Cerebellar cortex (tissue), 1 donor: Measurements from ENCODE around the gene LDLRAD3.
"Not testable (repeated sequence)": the region's sequence is repeated elsewhere in the genome, so short reads cannot be mapped to it uniquely, and the experiment has no call there.

Source experiments
- DNase-seq: peaks from one replicate; pipeline ENCODE4 v3.0.0-alpha.2; 2015; ENCODE audit warnings: low spot score

The LDLRAD3 gene

GRCh38 chr11:35994421-35994820 is 50.6 kb downstream of the LDLRAD3 start:
- no peak for DNase-seq

- DNase-seq = no peak
Observed at GRCh38 chr11:35995681-35996271, 51.9 kb downstream of the LDLRAD3 start.

GRCh38 chr11:35997902-35998520 is 54.1 kb downstream of the LDLRAD3 start:
- DNase-seq = no peak

- no peak for DNase-seq
Observed at GRCh38 chr11:35998634-35999033, 54.8 kb downstream of the LDLRAD3 start.

- no peak for DNase-seq
Observed at GRCh38 chr11:36000616-36001190, 56.8 kb downstream of the LDLRAD3 start.

- DNase-seq = no peak
Observed at GRCh38 chr11:36002196-36002595, 58.3 kb downstream of the LDLRAD3 start.

GRCh38 chr11:36002796-36003195 is 58.9 kb downstream of the LDLRAD3 start:
- no peak for DNase-seq

- no peak for DNase-seq
Observed at GRCh38 chr11:36006556-36006955, 62.7 kb downstream of the LDLRAD3 start.

- no peak for DNase-seq
Observed at GRCh38 chr11:36007127-36007655, 63.3 kb downstream of the LDLRAD3 start.

GRCh38 chr11:36008584-36008983 is 64.7 kb downstream of the LDLRAD3 start:
- DNase-seq = no peak

GRCh38 chr11:36009473-36009872 is 65.6 kb downstream of the LDLRAD3 start:
- peak; percentile 53 for DNase-seq

- DNase-seq = peak; percentile 98
Observed at GRCh38 chr11:36010010-36010740, 66.3 kb downstream of the LDLRAD3 start.

- no peak for DNase-seq
Observed at GRCh38 chr11:36011574-36011973, 67.7 kb downstream of the LDLRAD3 start.

GRCh38 chr11:36012455-36012854 is 68.6 kb downstream of the LDLRAD3 start:
- DNase-seq = no peak

GRCh38 chr11:36012979-36013378 is 69.1 kb downstream of the LDLRAD3 start:
- no peak for DNase-seq

GRCh38 chr11:36013446-36013845 is 69.6 kb downstream of the LDLRAD3 start:
- DNase-seq = not testable (repeated sequence)

- DNase-seq = no peak
Observed at GRCh38 chr11:36013950-36014897, 70.4 kb downstream of the LDLRAD3 start.

GRCh38 chr11:36014898-36015665 is 71.2 kb downstream of the LDLRAD3 start:
- no peak for DNase-seq

- peak; percentile 94 for DNase-seq
Observed at GRCh38 chr11:36015799-36016198, 71.9 kb downstream of the LDLRAD3 start.

GRCh38 chr11:36016263-36016662 is 72.4 kb downstream of the LDLRAD3 start:
- DNase-seq = no peak

- DNase-seq = no peak
Observed at GRCh38 chr11:36016709-36017108, 72.8 kb downstream of the LDLRAD3 start.
